Cardiac muscle cell (in vitro differentiated cells and primary cell): Measurements from ENCODE around the gene APLN. TPM values are rescaled to one million over a fixed set of nuclear protein-coding genes. Genes with fewer than 3 reads are reported as not detected.

ENCODE experiments used
- DNase-seq, 2 donors: peaks; one replicate each; pipeline versions ENCODE4 v3.0.0 to v3.0.0-alpha.2; 2010 to 2017; ENCODE audit warnings: low read depth in 1 of 2, low spot score in 1 of 2
- H3K27ac ChIP-seq: fragments of 200-600 bp; sonication (generic); 2 replicates; pipeline ENCODE4 v1.5.1; 2016
- H3K27me3 ChIP-seq: fragments of 200-600 bp; sonication (generic); 2 replicates; pipeline ENCODE4 v1.6.0; 2016; ENCODE audit warnings: control low read depth
- H3K36me3 ChIP-seq: fragments of 200-600 bp; sonication (generic); 2 replicates; pipeline ENCODE4 v1.5.1; 2016; ENCODE audit warnings: control low read depth
- H3K4me1 ChIP-seq: fragments of 200-600 bp; sonication (generic); 2 replicates; pipeline ENCODE4 v1.8.1; 2017; ENCODE audit warnings: low read depth, mild to moderate bottlenecking, mixed run types
- H3K4me3 ChIP-seq: fragments of 200-600 bp; sonication (generic); 2 replicates; pipeline ENCODE4 v1.5.1; 2016; ENCODE audit warnings: mild to moderate bottlenecking
- H3K9me3 ChIP-seq: fragments of 200-600 bp; sonication (generic); 2 replicates; pipeline ENCODE4 v1.5.1; 2017; ENCODE audit warnings: low read depth, mild to moderate bottlenecking, control low read depth
- CTCF ChIP-seq: IDR thresholded peaks from 2 replicates; pipeline ENCODE4 v1.5.1; 2012; ENCODE audit warnings: low read depth, mild to moderate bottlenecking, low read length
- polyA plus RNA-seq: library from polyadenylated mRNA; unstranded; fragments of >200 nt; fragmentation: Nextera tagmentation; extraction: Ambion mirVana; gene quantifications from 2 replicates; pipeline ENCODE4 v1.2.1, GENCODE V29; 2016
- total RNA-seq: library from RNA; depleted of rRNA; stranded (reverse); fragments of >200 nt; gene quantifications from 2 replicates; pipeline ENCODE4 v1.2.3, GENCODE V29; 2016

APLN gene
- total RNA-seq (0.45 and 0.88 TPM in 2 replicates), polyA plus RNA-seq (1.1 TPM in 1 of 2 replicates, not detected in the other)

- H3K27me3 ChIP-seq: peaks cover 52% of the 10 kb centered on the region
- no peaks in the 10 kb centered on the region for H3K9me3 ChIP-seq
- H3K36me3 ChIP-seq: no peaks in the 10 kb centered on the region
- DNase-seq: peak; percentile 57 to 73
- peak within 1 kb of the TSS; percentile 47 for H3K4me3 ChIP-seq
- no peak for TF ChIP-seq CTCF
- H3K4me1 ChIP-seq: no peaks in the 10 kb centered on the region
- H3K27ac ChIP-seq: no peak within 1 kb of the TSS
These were observed at the start of gene APLN for GRCh38 chrX:129654652-129655546. Gene APLN (minus strand): TSS chrX:129654956. CDS start chrX:129654630, 326 bp downstream.

DNA sequence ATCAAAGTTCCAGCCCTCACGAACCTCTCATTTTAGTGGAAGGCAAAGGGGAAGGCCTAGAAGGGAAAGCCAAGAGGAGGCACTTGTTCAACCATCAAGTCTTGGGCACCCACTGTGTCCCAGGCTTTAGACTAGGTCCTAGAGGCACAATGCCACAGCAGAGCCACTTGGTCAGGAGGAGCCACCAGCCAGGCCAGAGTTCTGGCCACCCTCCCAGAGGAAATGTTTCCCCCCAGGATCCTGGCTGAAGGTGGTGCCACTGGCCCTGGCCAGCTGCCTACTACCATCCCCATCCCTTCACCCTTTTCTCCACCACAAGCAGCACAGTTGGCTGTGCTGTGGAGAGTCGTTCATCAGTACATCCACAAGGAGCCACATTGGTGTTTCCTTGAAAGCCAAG lies 49.7 kb upstream of the APLN start:
- TF ChIP-seq CTCF: no peak
- no peaks in the 10 kb centered on the region for H3K27me3 ChIP-seq
- H3K36me3 ChIP-seq: no peaks in the 10 kb centered on the region
- no peaks in the 10 kb centered on the region for H3K9me3 ChIP-seq
- no peak for DNase-seq
- no peak overlapping the region for H3K4me3 ChIP-seq
- H3K4me1 ChIP-seq: no peaks in the 10 kb centered on the region
- no peak overlapping the region for H3K27ac ChIP-seq

DNA sequence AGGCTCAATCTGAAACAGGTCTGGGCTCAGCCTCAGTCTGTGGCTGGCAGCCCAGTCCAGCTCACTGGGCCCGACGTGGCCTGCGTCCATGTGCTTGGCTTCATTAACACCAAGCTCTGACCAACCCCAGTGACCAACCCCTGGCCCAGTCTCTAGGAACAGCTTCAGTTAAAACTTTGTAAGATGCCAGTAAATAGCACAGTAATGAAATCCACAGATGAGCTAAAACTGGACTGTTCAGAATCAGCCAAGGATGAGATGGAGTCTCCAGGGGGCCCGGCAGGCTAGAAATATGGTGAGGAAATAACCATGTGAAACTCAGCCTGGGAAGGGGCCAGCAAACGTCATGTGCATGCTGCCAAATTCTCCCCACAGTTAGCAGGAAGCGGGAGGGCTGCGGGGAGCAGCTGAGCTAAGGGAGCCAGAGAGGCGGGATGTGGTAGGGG lies 46.9 kb upstream of the APLN start:
- Histone ChIP-seq H3K36me3 (no peaks in the 10 kb centered on the region), H3K27me3 (no peaks in the 10 kb centered on the region), H3K27ac (no peak overlapping the region), H3K4me3 (no peak overlapping the region), H3K9me3 (no peaks in the 10 kb centered on the region), H3K4me1 (no peaks in the 10 kb centered on the region)
- TF ChIP-seq CTCF: no peak
- DNase-seq: peak in 1 of 2 donors; percentile 90

DNA sequence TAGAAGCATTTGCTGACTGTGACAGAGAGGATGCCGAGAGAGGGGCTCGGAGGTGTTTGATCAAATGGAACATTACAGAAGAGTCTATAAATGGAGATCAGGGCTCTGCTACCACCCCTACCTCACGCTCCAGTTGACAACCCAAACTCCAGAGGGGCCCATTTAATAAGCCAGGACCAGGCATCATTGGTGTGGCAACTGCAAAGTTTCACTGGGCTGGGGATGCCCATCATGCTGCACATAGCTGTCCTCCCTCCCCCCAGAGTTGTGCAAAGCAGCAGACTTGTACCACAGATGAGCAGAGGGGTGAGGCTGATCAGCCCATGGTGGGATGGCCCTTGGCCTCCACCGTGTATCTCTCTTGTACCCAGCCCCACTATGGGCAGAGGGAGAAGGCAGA lies 45.8 kb upstream of the APLN start:
- H3K9me3 ChIP-seq: no peaks in the 10 kb centered on the region
- no peaks in the 10 kb centered on the region for H3K36me3 ChIP-seq
- no peak for TF ChIP-seq CTCF
- no peak for DNase-seq
- no peaks in the 10 kb centered on the region for H3K4me1 ChIP-seq
- H3K4me3 ChIP-seq: no peak overlapping the region
- H3K27me3 ChIP-seq: no peaks in the 10 kb centered on the region
- H3K27ac ChIP-seq: no peak overlapping the region

DNA sequence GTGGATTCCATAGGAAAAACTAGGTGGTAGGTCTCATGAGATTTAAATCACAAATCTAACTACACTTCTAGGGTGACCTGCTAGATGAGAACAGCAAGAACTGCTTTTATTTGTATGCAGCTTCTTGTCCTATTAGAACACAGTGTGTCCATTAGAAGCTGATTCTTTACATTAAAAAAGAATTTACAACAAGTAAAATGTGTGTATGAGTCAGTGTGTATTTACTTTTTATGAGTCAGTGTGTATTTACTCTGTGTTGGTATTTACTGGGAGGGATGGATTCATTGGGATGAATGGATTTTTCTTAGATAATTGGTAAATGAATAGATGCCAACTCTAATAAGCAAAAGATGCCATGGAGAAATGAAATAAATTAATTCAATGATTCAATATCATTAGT lies 43.4 kb upstream of the APLN start:
- Histone ChIP-seq H3K36me3 (no peaks in the 10 kb centered on the region), H3K27ac (no peak overlapping the region), H3K4me3 (no peak overlapping the region), H3K4me1 (no peaks in the 10 kb centered on the region), H3K27me3 (no peaks in the 10 kb centered on the region), H3K9me3 (no peaks in the 10 kb centered on the region)
- no peak for TF ChIP-seq CTCF
- DNase-seq: no peak
